Fibroblast of villous mesenchyme (primary cell): ENCODE data around the gene UCKL1. TPM values are rescaled to one million over a fixed set of nuclear protein-coding genes. Genes with fewer than 3 reads are reported as not detected.

ENCODE experiments used
- DNase-seq: peaks from one replicate; pipeline ENCODE4 v3.0.0-alpha.2; 2010; ENCODE audit warnings: low read depth
- H3K4me3 ChIP-seq: 2 replicates; pipeline ENCODE4 v1.5.1; 2011; ENCODE audit warnings: low read depth, mild to moderate bottlenecking, low read length
- CTCF ChIP-seq: IDR thresholded peaks from 2 replicates; pipeline ENCODE4 v1.5.1; 2012; ENCODE audit warnings: low read depth, mild to moderate bottlenecking, low read length; ENCODE audit not compliant: insufficient read depth
- small RNA-seq: library from RNA; depleted of rRNA; stranded (forward); fragments of <200 nt; gene quantifications from one replicate; pipeline ENCODE3, GENCODE V24; 2012
- total RNA-seq: library from RNA; depleted of rRNA; stranded (reverse); fragments of >200 nt; gene quantifications from 2 replicates; pipeline ENCODE4 v1.2.3, GENCODE V29; 2012

UCKL1 gene
- total RNA-seq, 1 donor, result 25.0 TPM

GRCh38 chr20:63891061-63892002 is 64.9 kb downstream of the UCKL1 start:
- H3K4me3 ChIP-seq, result no peak overlapping the region
- no peak for TF ChIP-seq CTCF
- no peak for DNase-seq

GRCh38 chr20:63890616-63891015 is 65.6 kb downstream of the UCKL1 start:
- no peak for TF ChIP-seq CTCF
- DNase-seq, result no peak
- H3K4me3 ChIP-seq, result no peak overlapping the region

DNA sequence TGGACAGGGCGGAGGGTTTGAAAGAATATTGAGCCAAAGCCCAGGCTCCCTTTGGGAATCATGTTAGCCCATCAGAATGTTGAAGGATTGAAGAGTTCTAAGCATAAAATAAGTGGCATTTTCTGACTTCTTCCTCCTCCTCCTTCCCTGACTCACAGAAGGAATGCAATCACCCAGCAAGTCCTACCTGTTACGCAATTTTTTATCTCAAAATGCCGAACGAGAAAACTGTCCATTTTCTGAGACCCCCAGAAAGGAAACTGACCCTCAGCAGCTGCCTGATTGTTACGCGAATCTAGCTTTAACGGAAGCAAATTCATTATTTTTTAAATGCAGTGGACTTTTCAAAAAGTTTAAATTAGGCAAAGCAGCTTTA is 66.0 kb downstream of the UCKL1 start:
- H3K4me3 ChIP-seq, result no peak overlapping the region
- no peak for TF ChIP-seq CTCF
- DNase-seq, result peak; percentile 29

Small RNA genes within 50 kb of the gene (small RNA-seq; reads per million reads assigned to genes)
- gene MIR647, result not detected
- gene MIR941-2, result not detected
- not detected for gene MIR941-4
- gene MIR941-5, result not detected
- gene RNU1-134P, result 7.9 reads per million, percentile 88 among the genes with 10 or more reads in this experiment

Other genes with a start within 250 kb of the UCKL1 start
- 24.2 and 30.3 TPM in 2 replicates for gene ARFRP1, start 248.4 kb downstream of the UCKL1 start, total RNA-seq
- gene ZGPAT, start 248.4 kb downstream of the UCKL1 start, total RNA-seq, result 19.4 and 20.3 TPM in 2 replicates
- gene LIME1, start 219.8 kb downstream of the UCKL1 start, total RNA-seq, result 3.5 TPM in 2 replicates
- gene SLC2A4RG, start 216.6 kb downstream of the UCKL1 start, total RNA-seq, result 24.2 and 35.1 TPM in 2 replicates
- gene ZBTB46, start 125.2 kb downstream of the UCKL1 start, total RNA-seq, result 13.8 and 21.3 TPM in 2 replicates
- not detected in 2 replicates for gene ABHD16B, start 94.9 kb downstream of the UCKL1 start, total RNA-seq
- 103 and 115 TPM in 2 replicates for gene TPD52L2, start 91.1 kb downstream of the UCKL1 start, total RNA-seq
- gene DNAJC5, start 61.3 kb downstream of the UCKL1 start, total RNA-seq, result 51.2 and 61.7 TPM in 2 replicates
- gene ZNF512B, start 13.5 kb upstream of the UCKL1 start, total RNA-seq, result 13.8 and 15.8 TPM in 2 replicates
- gene SAMD10, start 23.2 kb upstream of the UCKL1 start, total RNA-seq, result 0.64 and 1.3 TPM in 2 replicates
- gene PRPF6, start 24.7 kb upstream of the UCKL1 start, total RNA-seq, result 52.7 and 53.8 TPM in 2 replicates
- gene C20orf204, start 79.8 kb upstream of the UCKL1 start, total RNA-seq, result 0.43 and 0.97 TPM in 2 replicates
- under 0.01 TPM in 1 of 2 replicates, not detected in the other for gene SOX18, start 93.2 kb upstream of the UCKL1 start, total RNA-seq
- gene TCEA2, start 106.8 kb upstream of the UCKL1 start, total RNA-seq, result 20.7 and 24.2 TPM in 2 replicates
- 13.0 and 13.2 TPM in 2 replicates for gene RGS19, start 123.1 kb upstream of the UCKL1 start, total RNA-seq
- 1.6 and 1.7 TPM in 2 replicates for gene OPRL1, start 123.7 kb upstream of the UCKL1 start, total RNA-seq
- under 0.01 TPM in 1 of 2 replicates, not detected in the other for gene LKAAEAR1, start 128.0 kb upstream of the UCKL1 start, total RNA-seq
- gene NPBWR2, start 151.1 kb upstream of the UCKL1 start, total RNA-seq, result not detected in 2 replicates
- gene MYT1, start 208.0 kb upstream of the UCKL1 start, total RNA-seq, result not detected in 2 replicates